Head of caudate nucleus (tissue), 42 donors: ENCODE results near the gene NELL2.
A peak's percentile ranks its signal among the peaks of the same experiment; 100 is the strongest.

Experiments used
- DNase-seq, 42 donors: peaks; one replicate each; pipeline versions ENCODE4 v3.0.0 to v3.0.0-alpha.2; 2020 to 2021; ENCODE audit warnings: mixed read lengths in 7 of 42
- intact Hi-C: fragments of 100-400 bp; cut with DNase I; formaldehyde crosslinking; loops from one replicate; pipeline ENCODE4 v1.15.0; 2022

NELL2 gene

DNA sequence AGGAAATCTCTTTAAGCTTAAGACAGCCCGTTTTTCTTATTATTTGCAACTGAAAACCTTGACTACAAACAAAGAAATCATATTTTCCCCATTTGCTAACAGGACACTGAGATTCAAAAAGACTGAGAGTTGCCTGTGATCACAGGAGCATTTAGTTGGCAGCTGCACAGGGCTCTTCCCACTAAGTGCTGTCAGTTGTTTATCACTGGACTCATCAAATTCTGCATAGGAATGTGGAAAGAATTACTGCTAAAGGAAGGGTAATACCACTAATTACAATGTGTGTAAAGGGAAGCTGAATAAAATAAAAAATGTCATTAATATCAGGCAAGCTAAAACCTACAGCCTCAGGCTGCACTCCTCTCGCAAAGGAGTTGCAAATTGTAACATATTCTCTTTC lies 226.4 kb downstream of the NELL2 start:
- no peak for DNase-seq
- intact Hi-C loops, result no loop called here

DNA sequence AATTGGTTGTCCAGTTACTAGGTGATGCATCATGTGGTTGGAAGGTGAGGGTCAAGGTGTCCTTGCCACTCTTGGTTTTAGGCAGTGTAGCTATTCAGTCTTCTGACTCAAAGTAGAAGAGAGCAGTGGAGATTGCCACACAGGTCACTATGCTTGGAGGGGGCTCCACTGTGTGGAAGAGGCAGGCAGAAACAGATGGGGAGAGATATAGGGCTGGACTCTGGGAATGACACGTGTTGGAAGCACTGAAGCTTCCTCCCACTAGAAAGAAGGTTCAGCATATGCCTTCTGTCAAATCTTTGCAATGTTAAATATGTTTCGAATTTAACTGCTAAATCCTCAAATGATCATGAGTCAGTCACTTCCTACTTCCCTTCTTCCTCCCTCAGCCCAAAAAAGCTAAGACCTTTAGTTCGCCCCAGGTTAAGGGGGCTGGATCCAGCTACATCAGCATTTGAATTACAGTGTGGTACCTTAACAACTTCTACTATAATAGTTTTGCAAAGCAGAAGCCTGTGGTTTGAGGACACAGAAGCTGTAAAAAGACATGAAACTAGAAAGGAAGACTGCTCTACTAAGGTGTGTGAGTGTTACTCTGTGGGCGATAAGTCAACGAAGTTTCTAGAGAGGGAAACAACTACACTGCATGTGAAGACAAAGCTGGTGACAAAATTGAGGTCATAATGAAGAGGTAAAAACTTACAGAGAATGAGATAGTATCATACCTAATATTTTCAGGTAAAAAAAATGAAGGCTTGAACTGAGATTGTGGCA lies 228.0 kb downstream of the NELL2 start:
- peak in 3 of 42 donors; percentile 17 to 32 (median 20) for DNase-seq
- intact Hi-C loops, result no loop called here

DNA sequence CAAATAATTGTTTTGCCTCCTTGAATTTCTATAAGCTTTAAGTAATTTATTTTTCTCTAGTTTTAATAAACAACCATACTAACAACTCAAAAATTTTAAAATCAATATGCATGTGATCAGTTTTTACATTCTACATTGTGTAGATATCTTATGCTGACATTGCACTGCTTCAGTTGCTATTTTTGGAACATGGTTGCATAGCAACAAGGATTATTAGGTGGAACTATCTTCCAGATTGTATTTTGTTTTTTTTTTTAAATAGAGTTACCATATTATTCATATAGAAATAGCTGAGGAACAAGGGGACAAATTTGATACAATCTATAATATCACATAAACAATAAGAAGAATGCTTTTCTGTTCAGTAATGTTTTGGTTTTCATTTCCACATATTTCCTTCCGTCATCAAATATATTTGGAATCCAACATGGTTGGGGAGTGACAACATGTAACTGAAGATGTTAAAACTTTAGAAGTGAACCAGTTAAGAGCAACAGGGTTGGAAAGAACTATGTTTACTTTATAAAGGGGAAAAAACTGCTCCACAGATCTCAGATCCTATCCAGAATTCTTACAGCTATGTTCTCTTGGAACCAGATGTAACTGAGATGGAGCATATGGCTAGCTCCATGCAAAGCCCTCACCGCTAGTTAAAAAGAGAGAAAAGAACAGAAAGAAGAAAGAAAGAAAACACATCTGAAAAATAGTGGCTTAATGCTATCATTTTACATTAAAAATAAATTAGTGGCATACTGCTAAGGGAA lies 235.5 kb downstream of the NELL2 start:
- intact Hi-C loops, result no loop called here
- DNase-seq, result no peak

DNA sequence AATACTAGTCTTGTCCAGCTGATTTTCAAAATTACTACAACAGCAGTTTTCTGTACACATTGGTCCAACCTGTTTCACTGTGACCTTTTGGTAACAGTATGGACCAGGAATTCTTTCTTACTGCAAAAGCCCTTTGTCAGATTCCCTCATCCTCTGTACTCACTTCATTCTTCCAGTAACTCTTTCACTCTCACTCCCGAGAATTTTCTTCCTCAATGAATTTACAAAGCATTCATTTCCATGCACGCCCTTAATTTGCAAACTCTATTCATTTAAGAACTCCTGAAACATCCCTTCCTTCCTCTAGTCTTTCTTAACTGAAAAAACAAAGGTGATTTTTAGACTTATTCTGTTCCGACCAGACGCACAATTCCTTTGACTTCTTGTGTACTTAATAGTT lies 238.2 kb downstream of the NELL2 start:
- intact Hi-C loops, result no loop called here
- no peak for DNase-seq

DNA sequence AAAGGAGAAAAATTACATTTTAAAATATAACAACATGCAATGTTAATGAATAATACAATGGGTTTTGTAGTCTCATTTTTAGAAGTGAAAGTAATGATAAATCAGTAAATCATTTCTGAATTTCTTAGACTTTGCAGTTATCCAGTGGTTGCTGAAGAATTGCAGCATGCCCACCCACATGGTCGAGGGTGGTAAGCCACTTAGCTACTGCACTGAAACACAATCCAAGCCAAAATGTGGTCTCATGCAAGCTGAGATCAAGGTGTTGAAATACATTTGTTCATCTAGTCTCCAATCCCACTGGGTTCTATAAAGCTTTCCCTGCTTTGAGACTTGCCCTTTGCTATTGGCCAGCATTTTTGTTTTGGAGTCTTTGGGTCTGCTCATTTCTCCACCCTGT lies 247.9 kb downstream of the NELL2 start:
- no peak for DNase-seq

DNA sequence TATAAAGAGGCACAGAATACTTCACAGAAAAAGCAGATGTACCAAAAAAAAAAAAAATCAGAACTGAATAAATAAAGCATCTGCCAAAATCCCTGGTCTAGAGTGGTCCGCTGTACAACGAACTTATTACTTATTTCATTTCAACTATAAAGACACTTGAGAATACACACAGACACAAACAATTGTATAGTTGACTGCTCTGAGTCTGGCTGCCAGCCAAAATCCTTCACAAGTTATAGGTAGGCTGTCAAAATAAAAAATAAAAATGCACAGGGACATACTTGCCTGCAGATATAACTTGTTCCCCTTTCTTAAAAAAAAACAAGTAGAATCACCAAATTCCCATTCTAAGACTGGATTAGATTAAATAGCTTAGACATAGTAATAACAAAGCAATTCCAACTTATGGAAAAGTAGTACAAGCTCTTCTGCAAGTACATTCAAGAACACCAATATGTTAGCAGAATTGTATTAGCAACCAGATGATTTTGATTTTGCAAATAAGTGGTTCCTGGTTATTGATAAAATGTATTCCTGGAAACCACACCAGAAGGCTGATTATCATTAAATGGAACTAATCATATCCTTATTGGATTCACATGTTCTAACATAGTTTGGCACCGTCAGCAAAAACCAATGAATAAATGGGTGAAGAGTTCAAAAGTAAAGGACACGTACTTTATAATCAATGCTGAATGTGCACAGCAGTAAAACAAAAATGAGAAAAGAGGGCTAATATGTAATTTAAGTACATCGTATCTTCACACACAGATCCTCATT lies 248.5 kb downstream of the NELL2 start:
- no peak for DNase-seq
- intact Hi-C loops, result no loop called here

More for the DNA sequence above, 247.9 kb downstream of the NELL2 start:
- intact Hi-C loops, result no loop called here

DNA sequence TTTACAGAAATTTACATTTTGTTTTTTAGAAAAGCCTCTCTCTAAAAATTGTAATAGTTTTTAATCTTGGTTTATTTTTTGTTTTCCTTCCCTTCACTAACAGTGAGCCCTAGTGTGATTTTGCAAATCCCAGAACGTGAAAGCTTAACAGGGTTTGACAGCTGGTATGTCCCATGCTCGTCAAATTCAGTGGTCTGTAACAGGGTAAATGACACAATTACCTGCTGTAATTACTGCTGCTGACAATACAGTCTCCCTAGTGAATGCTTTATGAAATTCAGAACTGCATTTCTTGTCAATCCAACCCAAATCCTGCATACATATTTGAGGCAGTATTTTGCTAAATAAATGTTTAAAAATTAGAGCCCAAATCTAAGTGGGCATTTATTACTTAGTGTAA lies 249.2 kb downstream of the NELL2 start:
- intact Hi-C loops, result no loop called here
- DNase-seq, result no peak

DNA sequence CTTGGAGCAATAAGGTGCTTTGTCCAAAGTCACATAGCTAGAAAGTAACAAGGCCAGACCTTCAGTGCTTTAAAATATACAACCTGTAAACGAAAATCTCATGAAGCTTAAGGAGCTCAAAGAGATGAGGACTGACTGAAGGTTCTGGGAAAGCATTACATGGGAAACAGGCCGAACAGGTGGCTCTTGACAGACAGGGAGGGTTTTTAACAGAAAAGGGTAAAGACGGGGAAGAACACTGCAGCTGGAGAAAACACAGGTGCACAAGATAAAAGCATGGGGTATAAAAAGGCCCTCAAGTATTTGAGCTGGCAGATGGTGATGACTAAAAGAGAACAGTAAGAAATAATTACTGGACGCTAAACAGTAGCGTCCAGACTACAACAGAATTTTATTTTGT lies 257.2 kb downstream of the NELL2 start:
- no peak for DNase-seq
- intact Hi-C loops, result no loop called here

DNA sequence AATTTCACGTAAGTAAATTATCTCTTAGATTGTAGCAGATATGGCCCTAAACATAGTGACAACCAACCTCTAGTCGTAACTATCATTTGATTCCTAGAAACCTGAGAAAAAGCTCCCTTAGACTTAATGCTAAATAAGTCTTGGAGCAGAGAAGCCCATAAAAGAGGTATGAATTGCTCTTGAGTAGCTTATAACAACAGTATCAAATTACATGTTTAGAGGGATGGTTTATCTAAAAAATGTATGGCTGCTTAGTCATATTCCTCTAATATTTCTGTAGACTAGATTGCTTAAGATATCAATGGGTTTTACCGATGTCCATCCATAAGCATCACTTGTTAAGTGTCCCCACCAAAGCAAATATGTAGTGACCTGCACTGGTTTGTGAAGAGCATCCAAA lies 259.7 kb downstream of the NELL2 start:
- intact Hi-C loops, result no loop called here
- no peak for DNase-seq

DNA sequence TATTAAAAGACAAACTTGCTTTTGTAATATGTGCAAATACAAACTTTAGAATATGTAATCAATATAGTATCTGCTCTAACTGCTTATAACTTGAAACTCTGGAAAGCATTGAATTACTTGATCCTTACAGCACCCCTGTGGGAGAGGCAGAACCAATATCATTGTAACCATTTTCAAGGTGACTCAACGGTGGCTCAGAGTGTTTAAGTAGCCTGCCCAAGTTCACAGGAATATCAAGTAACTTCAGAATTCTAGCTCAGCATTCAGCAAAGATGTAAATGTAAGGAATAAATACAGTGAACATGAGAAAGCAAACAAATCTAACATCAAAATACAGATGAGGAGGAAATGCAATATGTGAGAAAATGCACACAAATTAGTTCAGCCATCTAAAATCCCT lies 264.6 kb downstream of the NELL2 start:
- no peak for DNase-seq
- intact Hi-C loops, result no loop called here

DNA sequence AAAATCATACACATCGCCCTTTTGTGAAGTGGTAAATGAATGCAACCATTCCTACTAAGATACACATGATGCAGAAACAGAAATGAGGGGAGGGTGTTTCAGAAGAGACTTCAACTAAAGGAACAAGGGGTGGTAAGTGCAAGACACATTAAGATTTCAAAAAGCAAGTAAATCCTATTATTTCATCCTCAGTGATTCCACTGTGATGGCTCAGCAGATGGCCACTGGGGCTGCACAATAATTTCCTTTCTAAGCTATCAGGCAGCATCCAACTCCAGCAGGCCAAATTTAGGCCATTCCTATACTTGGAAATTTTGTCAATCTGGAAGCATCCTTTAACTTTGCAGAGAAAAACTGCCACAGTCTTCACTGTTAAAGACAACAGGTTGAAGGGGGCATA lies 272.4 kb downstream of the NELL2 start:
- no peak for DNase-seq
- intact Hi-C loops, result no loop called here

DNA sequence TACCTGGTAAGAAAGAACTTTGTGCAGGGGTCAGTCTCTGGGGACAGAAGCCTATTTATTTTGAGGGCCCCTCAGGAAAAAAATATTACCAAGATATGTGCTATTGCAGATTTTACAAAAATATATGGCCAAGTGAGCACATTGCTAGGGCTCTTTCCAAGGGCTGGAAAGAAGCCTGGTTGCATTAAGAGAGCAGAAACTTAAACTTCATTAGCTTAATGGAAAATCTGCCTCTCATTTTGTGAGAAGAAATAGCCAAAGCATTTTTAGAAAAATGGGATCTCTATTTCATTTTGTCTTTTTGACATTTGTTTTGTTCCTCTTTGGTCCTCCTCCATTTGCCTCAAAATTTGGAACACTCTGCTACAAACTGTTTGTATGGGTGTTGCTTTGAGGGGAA lies 283.5 kb downstream of the NELL2 start:
- DNase-seq, result no peak
- intact Hi-C loops, result no loop called here

DNA sequence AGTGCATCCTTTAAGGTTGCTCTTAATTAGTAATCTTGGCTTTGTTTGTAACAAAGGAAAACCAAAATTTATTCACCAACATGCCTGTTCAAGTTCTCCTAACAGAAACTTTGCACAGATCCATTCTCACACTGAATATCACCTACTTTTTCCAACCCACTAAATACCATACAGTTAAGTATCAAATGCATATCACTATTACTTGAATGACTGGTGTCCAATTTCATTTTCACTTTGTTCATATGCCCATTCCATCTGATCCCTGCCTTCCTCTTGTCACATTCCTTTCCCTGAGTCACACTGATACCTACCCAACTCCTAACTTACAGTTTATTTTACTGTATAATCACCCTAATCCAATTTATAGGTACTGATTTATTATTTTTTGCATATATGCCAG lies 286.4 kb downstream of the NELL2 start:
- DNase-seq, result no peak
- intact Hi-C loops, result no loop called here

DNA sequence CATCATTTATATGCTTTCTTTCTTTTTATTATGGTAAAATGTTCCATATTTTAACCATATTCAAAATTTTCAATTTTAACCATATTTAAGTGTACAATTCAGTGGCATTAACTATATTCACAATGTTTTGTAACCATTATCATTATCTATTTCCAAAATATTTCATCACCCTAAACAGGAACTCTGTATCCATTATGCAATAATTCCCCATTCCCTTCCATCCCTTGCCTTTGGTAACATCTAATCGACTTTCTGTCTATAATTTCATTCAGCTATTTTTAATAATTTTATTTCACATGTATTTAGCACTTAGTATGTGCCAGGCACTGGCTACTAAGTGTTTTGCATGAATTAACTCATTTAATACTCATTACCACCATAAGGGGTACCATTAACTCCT lies 287.5 kb downstream of the NELL2 start:
- DNase-seq, result no peak
- intact Hi-C loops, result no loop called here

DNA sequence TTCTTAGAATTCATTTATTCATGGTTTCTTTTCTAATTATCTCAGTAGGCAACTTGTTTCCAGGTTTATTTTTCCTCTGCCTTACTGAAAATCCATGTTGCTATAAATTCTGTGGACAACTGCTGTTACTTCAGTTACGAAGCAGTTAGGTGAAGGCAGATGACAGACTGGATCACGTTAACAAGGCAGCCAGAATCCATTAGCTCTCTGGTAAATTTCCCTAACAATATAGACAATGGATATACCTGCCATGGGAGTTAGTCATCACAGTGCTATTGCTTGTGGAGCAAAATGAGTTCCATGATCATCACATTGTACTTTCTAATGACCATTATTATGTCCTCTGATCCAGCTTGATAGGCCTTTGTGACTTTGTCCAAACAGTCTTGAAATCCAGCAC lies 291.5 kb downstream of the NELL2 start:
- no peak for DNase-seq
- intact Hi-C loops, result no loop called here

DNA sequence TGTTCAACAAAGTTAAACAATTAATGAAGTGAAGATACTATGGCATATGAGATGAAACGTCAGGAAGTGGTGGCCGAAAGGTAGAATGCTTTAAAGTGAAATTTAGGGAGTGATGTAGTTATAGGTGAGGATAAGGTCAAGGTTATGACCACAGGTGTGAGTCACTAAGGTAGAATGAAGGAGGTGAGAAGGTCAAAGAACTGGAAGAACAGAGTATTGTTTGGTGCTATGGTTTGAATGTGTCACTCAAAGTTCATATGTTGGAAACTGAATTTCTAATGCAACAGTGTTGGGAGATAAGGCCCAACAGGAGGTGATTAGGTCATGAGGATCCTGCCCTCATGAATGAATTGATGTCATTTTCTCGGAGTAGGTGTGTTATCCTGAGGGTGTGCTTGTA lies 293.6 kb downstream of the NELL2 start:
- intact Hi-C loops, result no loop called here
- DNase-seq, result no peak

DNA sequence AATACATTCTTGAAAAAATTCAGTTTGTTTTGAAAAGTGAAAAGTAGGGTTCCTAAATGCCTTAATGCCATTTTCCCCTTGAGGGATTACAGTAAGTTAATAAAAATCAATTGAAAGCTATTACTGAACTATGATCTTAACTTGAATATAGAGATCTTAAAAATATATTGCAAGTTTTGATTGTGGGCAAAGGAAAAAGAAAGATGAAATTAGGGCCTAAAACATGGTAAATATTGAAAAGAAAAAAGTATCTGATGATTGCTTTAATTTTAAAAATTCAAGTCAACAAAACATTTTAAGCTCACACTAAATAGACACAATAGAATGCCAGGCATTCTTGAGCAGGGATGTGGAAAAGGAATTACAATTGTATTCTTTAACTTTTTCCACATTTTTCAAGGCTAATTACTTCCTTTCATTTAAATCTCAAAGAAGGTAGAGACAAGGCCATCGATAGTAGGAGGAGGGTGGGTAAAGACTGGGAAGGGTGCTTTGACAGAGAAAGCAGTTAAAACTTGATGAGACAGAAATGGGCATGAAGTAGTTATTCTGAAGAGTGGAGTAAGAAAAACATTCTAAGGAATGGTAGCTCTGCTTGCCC lies 294.4 kb downstream of the NELL2 start:
- no peak for DNase-seq
- intact Hi-C loops, result no loop called here

DNA sequence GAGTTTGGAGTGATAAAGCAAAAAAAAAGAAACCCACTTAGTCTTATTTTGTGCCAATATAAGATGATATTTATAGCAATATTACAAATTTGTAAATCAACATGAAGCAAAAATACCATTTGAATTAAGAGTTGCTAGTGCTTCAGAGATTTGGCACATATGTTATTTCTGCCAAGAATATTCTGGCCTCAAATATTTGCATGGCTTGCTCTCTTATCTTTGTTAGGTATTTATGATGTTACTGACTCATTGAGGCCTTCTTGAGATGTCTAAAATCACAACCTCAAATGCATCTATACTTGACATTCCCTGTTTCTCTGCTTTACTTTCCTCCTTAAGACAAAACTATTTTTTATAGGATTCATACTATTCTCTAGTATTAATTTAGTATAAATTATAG lies 301.5 kb downstream of the NELL2 start:
- DNase-seq, result no peak
- intact Hi-C loops, result no loop called here

DNA sequence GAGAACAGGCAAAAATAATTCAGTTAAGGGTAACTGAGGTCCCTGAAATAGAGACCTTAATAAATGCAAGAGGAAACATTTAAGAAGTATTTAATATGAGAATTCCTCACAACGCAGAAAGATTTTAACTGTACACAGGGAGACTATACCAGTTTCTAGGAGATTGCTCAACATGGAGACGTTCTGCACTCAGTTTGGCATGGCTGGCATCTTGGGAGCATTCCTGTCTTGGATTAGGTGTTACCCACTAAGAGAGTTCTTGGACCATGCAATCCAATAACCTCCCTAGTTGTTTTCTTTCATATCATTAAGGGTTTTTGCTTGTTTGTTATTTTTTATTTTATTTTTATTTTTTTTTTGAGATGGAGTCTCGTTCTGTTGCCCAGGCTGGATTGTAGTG lies 302.4 kb downstream of the NELL2 start:
- no peak for DNase-seq
- intact Hi-C loops, result no loop called here
